Hepatocyte (in vitro differentiated cells): ENCODE results near the gene POTEG.
"Not testable (repeated sequence)": the region's sequence is repeated elsewhere in the genome, so short reads cannot be mapped to it uniquely, and the experiment has no call there.

Experiments
- EZH2 ChIP-seq: fragments of 200-600 bp; sonication (generic); IDR thresholded peaks from 2 replicates; pipeline ENCODE4 v1.6.1; 2016; ENCODE audit warnings: antibody characterized with exemption, mild to moderate bottlenecking, borderline replicate concordance
- EZH2phosphoT487 ChIP-seq: fragments of 200-600 bp; sonication (generic); IDR thresholded peaks from one replicate; pipeline ENCODE4 v1.6.1; 2018; ENCODE audit warnings: antibody characterized with exemption, mild to moderate bottlenecking, low read depth, moderate library complexity; ENCODE audit not compliant: unreplicated experiment, severe bottlenecking
- TF ChIP-seq, protein P1 (sequence below): fragments of 200-600 bp; sonication (generic); IDR thresholded peaks from 2 replicates; pipeline ENCODE4 v1.5.1; 2016; ENCODE audit warnings: antibody characterized with exemption, mild to moderate bottlenecking; ENCODE audit not compliant: poor library complexity

DNA sequence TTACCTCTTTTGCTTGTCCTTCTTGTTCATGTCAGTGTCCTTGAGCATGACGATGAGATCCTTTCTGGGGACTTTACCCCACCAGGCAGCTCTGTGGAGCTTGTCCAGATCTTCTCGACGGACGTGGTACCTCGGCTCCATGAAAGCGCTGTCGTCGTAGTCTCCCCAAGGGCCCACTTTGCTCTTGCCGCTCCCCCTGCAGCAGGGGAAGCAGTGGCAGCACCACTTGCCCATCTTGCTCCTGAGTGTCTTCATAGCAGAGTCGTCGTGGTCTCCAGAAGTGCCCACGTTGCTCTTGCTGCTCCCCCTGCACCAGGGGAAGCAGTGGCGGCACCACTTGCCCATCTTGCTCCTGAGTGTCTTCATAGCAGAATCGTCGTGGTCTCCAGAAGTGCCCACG lies 376 bp downstream of the POTEG start:
- TF ChIP-seq, protein P1, sequence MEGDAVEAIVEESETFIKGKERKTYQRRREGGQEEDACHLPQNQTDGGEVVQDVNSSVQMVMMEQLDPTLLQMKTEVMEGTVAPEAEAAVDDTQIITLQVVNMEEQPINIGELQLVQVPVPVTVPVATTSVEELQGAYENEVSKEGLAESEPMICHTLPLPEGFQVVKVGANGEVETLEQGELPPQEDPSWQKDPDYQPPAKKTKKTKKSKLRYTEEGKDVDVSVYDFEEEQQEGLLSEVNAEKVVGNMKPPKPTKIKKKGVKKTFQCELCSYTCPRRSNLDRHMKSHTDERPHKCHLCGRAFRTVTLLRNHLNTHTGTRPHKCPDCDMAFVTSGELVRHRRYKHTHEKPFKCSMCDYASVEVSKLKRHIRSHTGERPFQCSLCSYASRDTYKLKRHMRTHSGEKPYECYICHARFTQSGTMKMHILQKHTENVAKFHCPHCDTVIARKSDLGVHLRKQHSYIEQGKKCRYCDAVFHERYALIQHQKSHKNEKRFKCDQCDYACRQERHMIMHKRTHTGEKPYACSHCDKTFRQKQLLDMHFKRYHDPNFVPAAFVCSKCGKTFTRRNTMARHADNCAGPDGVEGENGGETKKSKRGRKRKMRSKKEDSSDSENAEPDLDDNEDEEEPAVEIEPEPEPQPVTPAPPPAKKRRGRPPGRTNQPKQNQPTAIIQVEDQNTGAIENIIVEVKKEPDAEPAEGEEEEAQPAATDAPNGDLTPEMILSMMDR: not testable (repeated sequence)
- TF ChIP-seq EZH2, EZH2phosphoT487: not testable (repeated sequence)
